KMS-11 (cell line): ENCODE results near the gene SLC66A3.

Experiments
- H2AFZ ChIP-seq: fragments of 200-600 bp; sonication (generic); 2 replicates; pipeline ENCODE4 v1.6.1; 2016; ENCODE audit warnings: antibody characterized with exemption, mixed run types, low read depth
- H3K27ac ChIP-seq: fragments of 200-600 bp; sonication (generic); 2 replicates; pipeline ENCODE4 v1.6.1; 2016; ENCODE audit warnings: mild to moderate bottlenecking, mixed run types
- H3K27me3 ChIP-seq: fragments of 200-600 bp; sonication (generic); 2 replicates; pipeline ENCODE4 v1.6.1; 2017; ENCODE audit warnings: mild to moderate bottlenecking, low read depth, mixed run types, moderate library complexity; ENCODE audit not compliant: insufficient read depth
- H3K36me3 ChIP-seq: fragments of 200-600 bp; sonication (generic); 2 replicates; pipeline ENCODE4 v1.6.1; 2017; ENCODE audit warnings: mild to moderate bottlenecking, mixed run types; ENCODE audit not compliant: insufficient read depth
- H3K4me1 ChIP-seq: fragments of 200-600 bp; sonication (generic); 2 replicates; pipeline ENCODE4 v1.6.1; 2016; ENCODE audit warnings: mild to moderate bottlenecking, low read depth, mixed run types; ENCODE audit not compliant: poor library complexity, severe bottlenecking
- H3K4me2 ChIP-seq: fragments of 200-600 bp; sonication (generic); 2 replicates; pipeline ENCODE4 v1.7.0; 2016; ENCODE audit warnings: mild to moderate bottlenecking, mixed run types
- H3K4me3 ChIP-seq: fragments of 200-600 bp; sonication (generic); IDR thresholded peaks from 2 replicates; pipeline ENCODE4 v1.6.1; 2017; ENCODE audit warnings: low read depth, low read length, mixed read lengths; ENCODE audit not compliant: insufficient read depth
- H3K79me2 ChIP-seq: fragments of 200-600 bp; sonication (generic); 2 replicates; pipeline ENCODE4 v1.6.1; 2016; ENCODE audit warnings: low read depth, mixed run types; ENCODE audit not compliant: insufficient read depth
- H3K9ac ChIP-seq: fragments of 200-600 bp; sonication (generic); 2 replicates; pipeline ENCODE4 v1.6.1; 2016; ENCODE audit warnings: mild to moderate bottlenecking, mixed run types
- H4K20me1 ChIP-seq: fragments of 200-600 bp; sonication (generic); 2 replicates; pipeline ENCODE4 v1.6.1; 2016; ENCODE audit warnings: mild to moderate bottlenecking, mixed run types; ENCODE audit not compliant: insufficient read depth
- CTCF ChIP-seq: fragments of 200-600 bp; sonication (generic); conservative IDR thresholded peaks from 2 replicates; pipeline ENCODE4 v1.6.1; 2017; ENCODE audit warnings: low read depth, mild to moderate bottlenecking, antibody characterized with exemption, low read length, moderate library complexity, mixed read lengths

Gene SLC66A3

GRCh38 chr2:11168488-11168887 is 13.2 kb downstream of the SLC66A3 start:
- H4K20me1 ChIP-seq = no peaks in the 10 kb centered on the region
- H2AFZ ChIP-seq = no peak overlapping the region
- no peaks in the 10 kb centered on the region for H3K27me3 ChIP-seq

GRCh38 chr2:11169333-11169732 is 14.1 kb downstream of the SLC66A3 start:
- Histone ChIP-seq H2AFZ (no peak overlapping the region), H3K9ac (no peak overlapping the region)
- no peak for TF ChIP-seq CTCF

More at GRCh38 chr2:11168488-11168887, 13.2 kb downstream of the SLC66A3 start:
- H3K9ac ChIP-seq = no peak overlapping the region
- no peak overlapping the region for H3K27ac ChIP-seq
- no peak overlapping the region for H3K4me2 ChIP-seq
- no peak overlapping the region for H3K4me3 ChIP-seq
- no peaks in the 10 kb centered on the region for H3K4me1 ChIP-seq
- TF ChIP-seq CTCF = no peak
- no peaks in the 10 kb centered on the region for H3K79me2 ChIP-seq
- H3K36me3 ChIP-seq = no peaks in the 10 kb centered on the region

GRCh38 chr2:11174222-11174621 is 19.0 kb downstream of the SLC66A3 start:
- no peak overlapping the region for H3K27ac ChIP-seq
- no peaks in the 10 kb centered on the region for H3K79me2 ChIP-seq
- H3K4me1 ChIP-seq = peaks cover 8% of the 10 kb centered on the region
- TF ChIP-seq CTCF = no peak
- H3K9ac ChIP-seq = no peak overlapping the region
- H3K4me2 ChIP-seq = no peak overlapping the region
- no peaks in the 10 kb centered on the region for H4K20me1 ChIP-seq
- no peak overlapping the region for H3K4me3 ChIP-seq
- no peaks in the 10 kb centered on the region for H3K36me3 ChIP-seq
- no peaks in the 10 kb centered on the region for H3K27me3 ChIP-seq
- H2AFZ ChIP-seq = no peak overlapping the region

More at GRCh38 chr2:11169333-11169732, 14.1 kb downstream of the SLC66A3 start:
- Histone ChIP-seq H3K36me3 (no peaks in the 10 kb centered on the region), H3K27ac (no peak overlapping the region), H3K4me1 (no peaks in the 10 kb centered on the region), H3K27me3 (no peaks in the 10 kb centered on the region), H3K4me2 (no peak overlapping the region), H4K20me1 (no peaks in the 10 kb centered on the region), H3K4me3 (no peak overlapping the region), H3K79me2 (no peaks in the 10 kb centered on the region)

- H3K27ac ChIP-seq = no peak overlapping the region
Observed at GRCh38 chr2:11175293-11175795, 20.1 kb downstream of the SLC66A3 start.

More at GRCh38 chr2:11175293-11175795, 20.1 kb downstream of the SLC66A3 start:
- Histone ChIP-seq H3K27me3 (no peaks in the 10 kb centered on the region), H3K4me3 (no peak overlapping the region), H4K20me1 (no peaks in the 10 kb centered on the region), H2AFZ (no peak overlapping the region), H3K36me3 (no peaks in the 10 kb centered on the region), H3K4me1 (peaks cover 8% of the 10 kb centered on the region), H3K79me2 (no peaks in the 10 kb centered on the region), H3K4me2 (no peak overlapping the region), H3K9ac (no peak overlapping the region)
- no peak for TF ChIP-seq CTCF
